ENCODE results near the gene ADCY5. TPM values are rescaled to one million over a fixed set of nuclear protein-coding genes. Genes with fewer than 3 reads are reported as not detected.

Gene ADCY5
- total RNA-seq, 2 experiments from 2014 or later, result 0.10 TPM; not detected in 1

- H3K9me3 Mint-ChIP-seq, result no peaks in the 10 kb centered on the region
- no peak overlapping the region for H3K4me3 Mint-ChIP-seq
- no peaks in the 10 kb centered on the region for H3K36me3 Mint-ChIP-seq (ENCODE audit: low read depth)
- CTCF ChIA-PET, result no interaction called here
- no peaks in the 10 kb centered on the region for H3K4me1 Mint-ChIP-seq (ENCODE audit: low read depth)
- intact Hi-C loops (cut with micrococcal nuclease), result no loop called here
- no peak for DNase-seq
- no peaks in the 10 kb centered on the region for H3K27me3 Mint-ChIP-seq (ENCODE audit: low read depth)
- H3K27ac Mint-ChIP-seq, result no peak overlapping the region
Measured at GRCh38 chr3:123282461-123282860, 166.4 kb downstream of the ADCY5 start.

GRCh38 chr3:123281929-123282328, 167.0 kb downstream of the ADCY5 start:
- intact Hi-C loops (cut with micrococcal nuclease), result no loop called here
- Mint-ChIP-seq H3K27ac (no peak overlapping the region), H3K9me3 (no peaks in the 10 kb centered on the region), H3K27me3 (ENCODE audit: low read depth) (no peaks in the 10 kb centered on the region), H3K4me1 (ENCODE audit: low read depth) (no peaks in the 10 kb centered on the region), H3K36me3 (ENCODE audit: low read depth) (no peaks in the 10 kb centered on the region), H3K4me3 (no peak overlapping the region)
- DNase-seq, result no peak
- CTCF ChIA-PET, result no interaction called here

- Mint-ChIP-seq H3K4me3 (no peak overlapping the region), H3K27me3 (ENCODE audit: low read depth) (no peaks in the 10 kb centered on the region), H3K27ac (no peak overlapping the region), H3K4me1 (ENCODE audit: low read depth) (no peaks in the 10 kb centered on the region), H3K9me3 (no peaks in the 10 kb centered on the region), H3K36me3 (ENCODE audit: low read depth) (no peaks in the 10 kb centered on the region)
- CTCF ChIA-PET, result no interaction called here
- DNase-seq, result no peak
- intact Hi-C loops (cut with micrococcal nuclease), result no loop called here
Measured at GRCh38 chr3:123281406-123281805, 167.5 kb downstream of the ADCY5 start.

- Mint-ChIP-seq H3K27me3 (ENCODE audit: low read depth) (no peaks in the 10 kb centered on the region), H3K4me3 (no peak overlapping the region), H3K4me1 (ENCODE audit: low read depth) (no peaks in the 10 kb centered on the region), H3K9me3 (no peaks in the 10 kb centered on the region), H3K36me3 (ENCODE audit: low read depth) (no peaks in the 10 kb centered on the region), H3K27ac (no peak overlapping the region)
- CTCF ChIA-PET, result no interaction called here
- intact Hi-C loops (cut with micrococcal nuclease), result no loop called here
- no peak for DNase-seq
Measured at GRCh38 chr3:123279121-123279520, 169.8 kb downstream of the ADCY5 start.

GRCh38 chr3:123278446-123278845, 170.4 kb downstream of the ADCY5 start:
- no peak overlapping the region for H3K27ac Mint-ChIP-seq
- CTCF ChIA-PET, result no interaction called here
- intact Hi-C loops (cut with micrococcal nuclease), result no loop called here
- H3K27me3 Mint-ChIP-seq (ENCODE audit: low read depth), result no peaks in the 10 kb centered on the region
- H3K36me3 Mint-ChIP-seq (ENCODE audit: low read depth), result no peaks in the 10 kb centered on the region
- no peak overlapping the region for H3K4me3 Mint-ChIP-seq
- DNase-seq, result no peak
- no peaks in the 10 kb centered on the region for H3K9me3 Mint-ChIP-seq
- no peaks in the 10 kb centered on the region for H3K4me1 Mint-ChIP-seq (ENCODE audit: low read depth)

GRCh38 chr3:123277106-123277505, 171.8 kb downstream of the ADCY5 start:
- H3K4me3 Mint-ChIP-seq, result no peak overlapping the region
- no peak overlapping the region for H3K27ac Mint-ChIP-seq
- no peaks in the 10 kb centered on the region for H3K4me1 Mint-ChIP-seq (ENCODE audit: low read depth)
- H3K36me3 Mint-ChIP-seq (ENCODE audit: low read depth), result peaks cover 2% of the 10 kb centered on the region
- intact Hi-C loops (cut with micrococcal nuclease), result no loop called here
- no peaks in the 10 kb centered on the region for H3K9me3 Mint-ChIP-seq
- CTCF ChIA-PET, result no interaction called here
- no peak for DNase-seq
- no peaks in the 10 kb centered on the region for H3K27me3 Mint-ChIP-seq (ENCODE audit: low read depth)

GRCh38 chr3:123276346-123277006, 172.4 kb downstream of the ADCY5 start:
- Mint-ChIP-seq H3K27ac (no peak overlapping the region), H3K4me3 (no peak overlapping the region), H3K4me1 (ENCODE audit: low read depth) (no peaks in the 10 kb centered on the region), H3K36me3 (ENCODE audit: low read depth) (peaks cover 7% of the 10 kb centered on the region), H3K27me3 (ENCODE audit: low read depth) (no peaks in the 10 kb centered on the region), H3K9me3 (no peaks in the 10 kb centered on the region)
- DNase-seq, result no peak
- intact Hi-C loops (cut with micrococcal nuclease), result no loop called here
- CTCF ChIA-PET, result no interaction called here

- Mint-ChIP-seq H3K4me1 (ENCODE audit: low read depth) (no peaks in the 10 kb centered on the region), H3K27ac (no peak overlapping the region), H3K9me3 (no peaks in the 10 kb centered on the region), H3K27me3 (ENCODE audit: low read depth) (no peaks in the 10 kb centered on the region), H3K36me3 (ENCODE audit: low read depth) (peaks cover 9% of the 10 kb centered on the region), H3K4me3 (no peak overlapping the region)
- DNase-seq, result no peak
- intact Hi-C loops (cut with micrococcal nuclease), result no loop called here
- CTCF ChIA-PET, result no interaction called here
Measured at GRCh38 chr3:123275691-123276090, 173.2 kb downstream of the ADCY5 start.

- no peak for DNase-seq
- CTCF ChIA-PET, result no interaction called here
- Mint-ChIP-seq H3K4me3 (no peak overlapping the region), H3K27me3 (ENCODE audit: low read depth) (no peaks in the 10 kb centered on the region), H3K36me3 (ENCODE audit: low read depth) (peaks cover 11% of the 10 kb centered on the region), H3K27ac (no peak overlapping the region), H3K4me1 (ENCODE audit: low read depth) (no peaks in the 10 kb centered on the region), H3K9me3 (no peaks in the 10 kb centered on the region)
- intact Hi-C loops (cut with micrococcal nuclease), result no loop called here
Measured at GRCh38 chr3:123272547-123272946, 176.3 kb downstream of the ADCY5 start.

GRCh38 chr3:123271466-123272159, 177.3 kb downstream of the ADCY5 start:
- DNase-seq, result no peak
- Mint-ChIP-seq H3K27ac (no peak overlapping the region), H3K27me3 (ENCODE audit: low read depth) (no peaks in the 10 kb centered on the region), H3K4me1 (ENCODE audit: low read depth) (no peaks in the 10 kb centered on the region), H3K4me3 (no peak overlapping the region), H3K9me3 (no peaks in the 10 kb centered on the region), H3K36me3 (ENCODE audit: low read depth) (peaks cover 12% of the 10 kb centered on the region)
- CTCF ChIA-PET, result no interaction called here
- intact Hi-C loops (cut with micrococcal nuclease), result no loop called here

- no peak for DNase-seq
- Mint-ChIP-seq H3K36me3 (ENCODE audit: low read depth) (peaks cover 19% of the 10 kb centered on the region), H3K27me3 (ENCODE audit: low read depth) (no peaks in the 10 kb centered on the region), H3K27ac (no peak overlapping the region), H3K4me3 (no peak overlapping the region), H3K4me1 (ENCODE audit: low read depth) (no peaks in the 10 kb centered on the region), H3K9me3 (no peaks in the 10 kb centered on the region)
- CTCF ChIA-PET, result no interaction called here
- intact Hi-C loops (cut with micrococcal nuclease), result no loop called here
Measured at GRCh38 chr3:123270818-123271217, 178.1 kb downstream of the ADCY5 start.

- no peak for DNase-seq
- intact Hi-C loops (cut with micrococcal nuclease), result no loop called here
Measured at GRCh38 chr3:123267821-123268220, 181.1 kb downstream of the ADCY5 start.

GRCh38 chr3:123263941-123264340, 184.9 kb downstream of the ADCY5 start:
- H3K4me3 Mint-ChIP-seq, result no peak overlapping the region
- no peak for DNase-seq
- intact Hi-C loops (cut with micrococcal nuclease), result no loop called here
- H3K36me3 Mint-ChIP-seq (ENCODE audit: low read depth), result peaks cover 27% of the 10 kb centered on the region
- H3K27ac Mint-ChIP-seq, result no peak overlapping the region
- no peaks in the 10 kb centered on the region for H3K27me3 Mint-ChIP-seq (ENCODE audit: low read depth)
- H3K4me1 Mint-ChIP-seq (ENCODE audit: low read depth), result no peaks in the 10 kb centered on the region
- CTCF ChIA-PET, result interaction anchor here (0.6 to 1.1 kb wide), 2 partner anchors 112 to 295 kb away, joined by 3 to 4 read pairs; no protein-coding TSS in a partner anchor
- no peaks in the 10 kb centered on the region for H3K9me3 Mint-ChIP-seq

More at GRCh38 chr3:123267821-123268220, 181.1 kb downstream of the ADCY5 start:
- H3K4me3 Mint-ChIP-seq, result no peak overlapping the region
- no peaks in the 10 kb centered on the region for H3K27me3 Mint-ChIP-seq (ENCODE audit: low read depth)
- H3K36me3 Mint-ChIP-seq (ENCODE audit: low read depth), result peaks cover 30% of the 10 kb centered on the region
- CTCF ChIA-PET, result no interaction called here
- H3K9me3 Mint-ChIP-seq, result no peaks in the 10 kb centered on the region
- no peaks in the 10 kb centered on the region for H3K4me1 Mint-ChIP-seq (ENCODE audit: low read depth)
- no peak overlapping the region for H3K27ac Mint-ChIP-seq

Measured in activated naive CD4-positive, alpha-beta T cell treated with anti-CD3 and anti-CD28 coated beads for 36 hours (primary cell).